ENCODE measurements around the gene GRB2. TPM values are rescaled to one million over a fixed set of nuclear protein-coding genes. Genes with fewer than 3 reads are reported as not detected.
A peak's percentile ranks its signal among the peaks of the same experiment; 100 is the strongest.

Gene GRB2
- total and polyA plus RNA-seq, 12 donors = 23.5 to 85.5 (median 52.0) TPM

GRCh38 chr17:75390982-75391381, 14.5 kb downstream of the GRB2 start:
- Histone ChIP-seq H3K27me3 (no peaks in the 10 kb centered on the region), H3K9me3 (no peaks in the 10 kb centered on the region), H3K4me1 (peaks cover 4 to 96% (median 49%) of the 10 kb centered on the region in 9 donors), H3K4me3 (no peak overlapping the region), H3K36me3 (peaks cover 0 to 58% (median 0%) of the 10 kb centered on the region in 9 donors), H3K27ac (no peak overlapping the region)
- DNase-seq (no peak), ATAC-seq (no peak)
- 47 to 48% methylated on average over 3 of the region's 3 CpGs for WGBS, 2 donors
- intact Hi-C loops (cut with DNase I) = loop anchor here in 2 of 10 donors (5.0 kb wide), 2 partner anchors 64 to 69 kb away; no protein-coding TSS in a partner anchor
- no peak for TF ChIP-seq CTCF (IDR thresholded peaks at IDR 0.05)

DNA sequence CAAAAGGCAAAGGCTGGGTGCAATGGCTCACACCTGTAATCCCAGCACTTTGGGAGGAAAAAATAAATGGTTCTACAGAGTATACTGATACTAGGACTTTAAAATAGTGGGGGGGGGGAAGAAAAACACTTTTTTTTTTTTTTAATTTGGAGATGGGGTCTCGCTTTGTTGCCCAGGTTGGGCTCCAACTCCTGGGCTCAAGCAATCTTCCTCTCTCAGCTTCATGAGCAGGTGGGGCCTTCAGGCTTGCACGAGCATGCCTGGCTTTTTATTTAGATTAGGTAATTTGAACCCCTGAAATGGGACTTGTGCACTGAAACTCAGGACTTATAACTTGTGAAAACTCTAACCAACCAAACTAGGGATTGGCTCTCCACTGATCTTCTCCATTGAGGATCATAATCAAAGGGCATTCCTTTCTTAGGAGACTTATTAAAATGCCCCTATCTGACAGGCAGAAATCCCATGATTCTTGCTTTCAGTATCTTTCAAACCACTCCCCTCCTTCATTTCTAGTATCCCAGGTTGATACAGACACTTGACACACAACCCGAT, 16.9 kb downstream of the GRB2 start:
- ATAC-seq (no peak), DNase-seq (no peak)
- peak overlapping the region in 1 of 10 donors; percentile 11 for H3K27ac ChIP-seq
- H3K36me3 ChIP-seq = peaks cover 0 to 69% (median 0%) of the 10 kb centered on the region in 9 donors
- TF ChIP-seq CTCF (IDR thresholded peaks at IDR 0.05) = no peak
- intact Hi-C loops (cut with DNase I) = loop anchor here in 1 of 10 donors (5.0 kb wide), 1 partner anchor 51 kb away; no protein-coding TSS in a partner anchor
- 89 to 90% methylated on average over 3 of the region's 3 CpGs for whole genome bisulfite sequencing, 2 donors
- no peak overlapping the region for H3K4me3 ChIP-seq
- peaks cover 4 to 93% (median 31%) of the 10 kb centered on the region in 9 donors for H3K4me1 ChIP-seq
- no peaks in the 10 kb centered on the region for H3K9me3 ChIP-seq
- no peaks in the 10 kb centered on the region for H3K27me3 ChIP-seq

DNA sequence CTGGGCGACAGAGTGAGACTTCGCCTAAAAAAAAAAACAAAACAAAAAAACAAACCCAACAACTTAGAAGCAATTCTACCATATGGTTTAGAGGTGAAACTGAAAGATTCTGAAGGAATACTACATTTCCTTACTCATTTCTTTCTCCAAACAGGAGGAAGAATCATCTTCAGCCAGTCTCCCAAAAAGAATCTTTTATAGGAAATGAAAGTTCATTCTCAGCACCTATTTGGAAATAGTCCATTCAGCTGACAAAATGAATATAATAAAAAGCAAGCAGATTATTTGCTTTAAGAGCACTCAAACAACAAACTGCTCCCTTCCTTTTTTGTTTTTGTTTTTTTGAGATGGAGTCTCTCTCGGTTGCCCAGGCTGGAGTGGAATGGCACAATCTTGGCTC, 17.7 kb downstream of the GRB2 start:
- intact Hi-C loops (cut with DNase I) = loop anchor here in 1 of 10 donors (5.0 kb wide), 1 partner anchor 50 kb away; no protein-coding TSS in a partner anchor
- Histone ChIP-seq H3K27me3 (no peaks in the 10 kb centered on the region), H3K36me3 (peaks cover 0 to 64% (median 0%) of the 10 kb centered on the region in 9 donors), H3K27ac (peak overlapping the region in 1 of 10 donors; percentile 11), H3K4me1 (peaks cover 2 to 93% (median 24%) of the 10 kb centered on the region in 9 donors), H3K9me3 (no peaks in the 10 kb centered on the region), H3K4me3 (no peak overlapping the region)
- no peak for TF ChIP-seq CTCF (IDR thresholded peaks at IDR 0.05)
- no peak for ATAC-seq
- WGBS, 2 donors = 90 to 97% methylated on average over 3 of the region's 3 CpGs
- no peak for DNase-seq

- peaks cover 0 to 82% (median 13%) of the 10 kb centered on the region in 9 donors for H3K4me1 ChIP-seq
- intact Hi-C loops (cut with DNase I) = loop anchor here in 1 of 10 donors (5.0 kb wide), 1 partner anchor 49 kb away; no protein-coding TSS in a partner anchor
Observed at GRCh38 chr17:75386430-75386829, 19.0 kb downstream of the GRB2 start.

More at GRCh38 chr17:75386430-75386829, 19.0 kb downstream of the GRB2 start:
- H3K36me3 ChIP-seq = peaks cover 0 to 52% (median 0%) of the 10 kb centered on the region in 9 donors
- ATAC-seq (no peak), DNase-seq (no peak)
- no peak overlapping the region for H3K27ac ChIP-seq
- TF ChIP-seq CTCF (IDR thresholded peaks at IDR 0.05) = no peak
- no peaks in the 10 kb centered on the region for H3K27me3 ChIP-seq
- H3K4me3 ChIP-seq = no peak overlapping the region
- no peaks in the 10 kb centered on the region for H3K9me3 ChIP-seq
